ENCODE results near the gene TNS4.

DNA sequence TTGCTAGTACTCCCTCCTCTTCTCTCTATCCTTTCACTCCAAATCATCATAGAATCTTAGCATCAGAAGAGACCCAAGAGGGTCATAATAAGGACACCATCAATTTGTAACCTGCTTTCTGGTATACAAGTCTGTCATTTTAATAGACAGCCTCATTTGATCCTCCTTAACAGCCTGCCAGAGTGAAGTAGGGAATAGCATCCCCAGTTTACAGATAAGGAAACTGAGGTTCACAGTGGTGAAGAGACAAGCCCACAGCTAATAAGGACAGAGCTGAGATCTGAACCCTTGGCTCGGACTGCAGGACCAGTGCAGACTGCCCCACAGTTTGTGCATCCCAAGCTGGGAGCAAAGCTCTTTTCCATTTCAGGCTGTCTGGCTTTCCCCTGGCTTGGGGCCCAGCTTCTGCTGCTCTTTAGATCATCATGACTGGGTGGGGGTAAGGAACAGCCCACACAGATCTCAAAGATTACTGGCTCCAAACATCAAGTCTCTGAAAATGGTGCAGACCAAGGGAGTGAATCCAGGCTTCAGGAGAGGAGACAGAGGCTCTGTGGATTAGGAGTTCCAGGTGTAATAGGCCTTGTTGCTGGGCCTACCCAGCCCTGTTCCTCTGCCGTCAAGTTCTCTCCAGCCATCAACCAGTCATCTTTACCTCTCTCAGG, 68.4 kb downstream of the TNS4 start:
- TF ChIP-seq EZH2 (IDR thresholded peaks at IDR 0.05; ENCODE audit: insufficient read depth, poor library complexity, severe bottlenecking) (no peak), EZH2phosphoT487 (IDR thresholded peaks at IDR 0.05; ENCODE audit: insufficient read depth, low read depth) (no peak)

Data from GM23248 (cell line).